ENCODE measurements around the gene EIF4G3.

- no peak for TF ChIP-seq CTCF (IDR thresholded peaks at IDR 0.05)
- TF ChIP-seq POLR2A (IDR thresholded peaks at IDR 0.05): no peak
- no peak for TF ChIP-seq EP300 (IDR thresholded peaks at IDR 0.05; ENCODE audit: low read depth)
Measured at GRCh38 chr1:20935717-20936116, 241.0 kb downstream of the EIF4G3 start.

Data from transverse colon (tissue), 3 donors.